ENCODE measurements around the gene RSPH1. TPM values are rescaled to one million over a fixed set of nuclear protein-coding genes. Genes with fewer than 3 reads are reported as not detected.

RSPH1 gene
- total RNA-seq, 1 experiment from 2014 or later: 1.5 TPM

- no peak overlapping the region for H3K27ac ChIP-seq (ENCODE audit: low read depth, low read length)
- ChIA-PET RAD21 (ENCODE audit: low non-redundant PET in 1 of 2, low total read pairs in 2 of 2, uncharacterized antibody in 2 of 2, unreplicated experiment in 2 of 2) (interaction anchor here in 1 of 2 experiments (0.6 kb wide), 1 partner anchor 133 kb away, joined by 6 read pairs; no protein-coding TSS in a partner anchor), POLR2A (no interaction called here), CTCF (no interaction called here)
- no peaks in the 10 kb centered on the region for H3K79me2 ChIP-seq (ENCODE audit: insufficient read depth, low read length)
- H2AFZ ChIP-seq (ENCODE audit: low read depth, low read length, poor library complexity, severe bottlenecking): no peak overlapping the region
- H4K20me1 ChIP-seq (ENCODE audit: insufficient read depth): no peaks in the 10 kb centered on the region
- no peaks in the 10 kb centered on the region for H3K9me3 ChIP-seq (ENCODE audit: control insufficient read depth in 1 of 2, insufficient read depth in 1 of 2, low read depth in 1 of 2, low read length in 2 of 2)
- H3K9ac ChIP-seq (ENCODE audit: low read length): no peak overlapping the region
- TF ChIP-seq RAD21 (IDR thresholded peaks at IDR 0.05; ENCODE audit: low read depth): no peak
- TF ChIP-seq REST (IDR thresholded peaks at IDR 0.05; ENCODE audit: low read depth): no peak
- TF ChIP-seq ZFX (IDR thresholded peaks at IDR 0.05): no peak
- no peak for TF ChIP-seq ZBTB33 (IDR thresholded peaks at IDR 0.05; ENCODE audit: extremely low read depth, insufficient replicate concordance, low read length)
- TF ChIP-seq SRF (IDR thresholded peaks at IDR 0.05; ENCODE audit: low read depth): no peak
- no peak for TF ChIP-seq POLR2AphosphoS5 (IDR thresholded peaks at IDR 0.05; ENCODE audit: low read depth, low read length)
- TF ChIP-seq MAX (IDR thresholded peaks at IDR 0.05): no peak
- TF ChIP-seq SIN3A (IDR thresholded peaks at IDR 0.05; ENCODE audit: low read depth): no peak
- no peak for TF ChIP-seq ATF3 (IDR thresholded peaks at IDR 0.05)
- TF ChIP-seq JUND (IDR thresholded peaks at IDR 0.05): no peak
- TF ChIP-seq FOSL1 (IDR thresholded peaks at IDR 0.05; ENCODE audit: low read depth): no peak
- no peak for TF ChIP-seq ELF1 (IDR thresholded peaks at IDR 0.05; ENCODE audit: borderline replicate concordance, low read depth)
- no peak for TF ChIP-seq SP1 (IDR thresholded peaks at IDR 0.05; ENCODE audit: low read depth)
- TF ChIP-seq EGR1 (IDR thresholded peaks at IDR 0.05; ENCODE audit: low read depth): no peak
- no peak for TF ChIP-seq POLR2A (IDR thresholded peaks at IDR 0.05; ENCODE audit: borderline replicate concordance, extremely low read depth, insufficient read depth, insufficient read length)
- DNase-seq (ENCODE audit: low read depth, low spot score) (no peak), ATAC-seq (no peak)
- no peak overlapping the region for H3K4me2 ChIP-seq (ENCODE audit: low read length)
- no peaks in the 10 kb centered on the region for H3K4me1 ChIP-seq (ENCODE audit: control insufficient read depth in 1 of 2, insufficient read depth in 2 of 2, low read length in 2 of 2)
- no peaks in the 10 kb centered on the region for H3K36me3 ChIP-seq (ENCODE audit: control insufficient read depth in 1 of 2, insufficient read depth in 2 of 2, low read length in 2 of 2)
- H3K27me3 ChIP-seq (ENCODE audit: insufficient read depth, low read length): no peaks in the 10 kb centered on the region
- BruUV-seq (replicated peaks): no TSS peak
- H3K4me3 ChIP-seq (replicated peaks in 1 of 2; ENCODE audit: low read depth in 1 of 2, low read length in 2 of 2): no peak overlapping the region
- no peaks in the 10 kb centered on the region for H3K9me2 ChIP-seq (ENCODE audit: insufficient read depth)
- intact Hi-C loops (cut with micrococcal nuclease): no loop called here
Observed at GRCh38 chr21:42441963-42442362, 54.1 kb downstream of the RSPH1 start.
